Osteocyte (in vitro differentiated cells): ENCODE data around the gene SLIT1. TPM values are rescaled to one million over a fixed set of nuclear protein-coding genes. Genes with fewer than 3 reads are reported as not detected.

ENCODE experiments used
- DNase-seq: peaks from one replicate; pipeline ENCODE4 v3.0.0; 2021; ENCODE audit warnings: mixed read lengths; ENCODE audit not compliant: unreplicated experiment; ENCODE audit errors: extremely low spot score
- H3K27ac Mint-ChIP-seq: one replicate; pipeline ENCODE4 v1.8.0; 2021; ENCODE audit warnings: mild to moderate bottlenecking, mixed read lengths; ENCODE audit not compliant: unreplicated experiment
- H3K27me3 Mint-ChIP-seq: one replicate; pipeline ENCODE4 v1.8.0; 2021; ENCODE audit warnings: mixed read lengths; ENCODE audit not compliant: unreplicated experiment
- H3K36me3 Mint-ChIP-seq: one replicate; pipeline ENCODE4 v1.8.0; 2021; ENCODE audit warnings: mixed read lengths; ENCODE audit not compliant: unreplicated experiment
- H3K4me1 Mint-ChIP-seq: one replicate; pipeline ENCODE4 v1.8.0; 2021; ENCODE audit warnings: mixed read lengths; ENCODE audit not compliant: unreplicated experiment
- H3K4me3 Mint-ChIP-seq: one replicate; pipeline ENCODE4 v1.8.0; 2021; ENCODE audit warnings: mild to moderate bottlenecking, moderate library complexity, mixed read lengths; ENCODE audit not compliant: unreplicated experiment
- H3K9me3 Mint-ChIP-seq: one replicate; pipeline ENCODE4 v1.8.0; 2021; ENCODE audit warnings: mixed read lengths; ENCODE audit not compliant: unreplicated experiment
- CTCF ChIP-seq: fragments of 200-600 bp; sonication (generic); IDR thresholded peaks from 2 replicates; pipeline ENCODE4 v1.5.0; 2021; ENCODE audit warnings: antibody characterized with exemption, mild to moderate bottlenecking, moderate library complexity
- total RNA-seq: library from RNA; stranded (reverse); gene quantifications from 2 replicates; pipeline ENCODE4 v1.2.1, GENCODE V29; 2021

Gene SLIT1
- total RNA-seq, 1 donor from 2014 or later, result not detected

GRCh38 chr10:97081621-97082235 is 104.0 kb downstream of the SLIT1 start:
- no peaks in the 10 kb centered on the region for H3K9me3 Mint-ChIP-seq
- H3K36me3 Mint-ChIP-seq, result no peaks in the 10 kb centered on the region
- no peak for DNase-seq
- peaks cover 36% of the 10 kb centered on the region for H3K27me3 Mint-ChIP-seq
- H3K4me3 Mint-ChIP-seq, result no peak overlapping the region
- TF ChIP-seq CTCF, result peak; percentile 81
- H3K27ac Mint-ChIP-seq, result no peak overlapping the region
- H3K4me1 Mint-ChIP-seq, result no peaks in the 10 kb centered on the region

GRCh38 chr10:97080051-97080776 is 105.5 kb downstream of the SLIT1 start:
- Mint-ChIP-seq H3K4me3 (no peak overlapping the region), H3K36me3 (no peaks in the 10 kb centered on the region), H3K27ac (no peak overlapping the region), H3K27me3 (peaks cover 32% of the 10 kb centered on the region), H3K9me3 (no peaks in the 10 kb centered on the region), H3K4me1 (no peaks in the 10 kb centered on the region)
- TF ChIP-seq CTCF, result no peak
- no peak for DNase-seq

- Mint-ChIP-seq H3K27me3 (peaks cover 32% of the 10 kb centered on the region), H3K36me3 (no peaks in the 10 kb centered on the region), H3K27ac (no peak overlapping the region), H3K9me3 (no peaks in the 10 kb centered on the region), H3K4me3 (no peak overlapping the region), H3K4me1 (no peaks in the 10 kb centered on the region)
- TF ChIP-seq CTCF, result no peak
- DNase-seq, result no peak
Observed at GRCh38 chr10:97079448-97079847, 106.3 kb downstream of the SLIT1 start.

- no peak overlapping the region for H3K27ac Mint-ChIP-seq
- no peak for DNase-seq
- no peaks in the 10 kb centered on the region for H3K36me3 Mint-ChIP-seq
- no peaks in the 10 kb centered on the region for H3K4me1 Mint-ChIP-seq
- no peak for TF ChIP-seq CTCF
- peaks cover 34% of the 10 kb centered on the region for H3K27me3 Mint-ChIP-seq
- no peak overlapping the region for H3K4me3 Mint-ChIP-seq
- no peaks in the 10 kb centered on the region for H3K9me3 Mint-ChIP-seq
Observed at GRCh38 chr10:97078938-97079445, 106.8 kb downstream of the SLIT1 start.

GRCh38 chr10:97078261-97078937 is 107.4 kb downstream of the SLIT1 start:
- no peak for TF ChIP-seq CTCF
- Mint-ChIP-seq H3K27ac (no peak overlapping the region), H3K9me3 (no peaks in the 10 kb centered on the region), H3K4me3 (no peak overlapping the region), H3K36me3 (no peaks in the 10 kb centered on the region), H3K4me1 (no peaks in the 10 kb centered on the region), H3K27me3 (peaks cover 32% of the 10 kb centered on the region)
- DNase-seq, result no peak
